ENCODE measurements around the gene COPS9.

The COPS9 gene

GRCh38 chr2:240155745-240156390, 19.8 kb upstream of the COPS9 start:
- no peaks in the 10 kb centered on the region for H3K27me3 ChIP-seq (ENCODE audit: control insufficient read depth, insufficient read depth, low read length)
- H3K9ac ChIP-seq (ENCODE audit: low read length) = no peak overlapping the region
- no peak overlapping the region for H3K4me3 ChIP-seq (ENCODE audit: low read length)
- no peaks in the 10 kb centered on the region for H3K9me3 ChIP-seq (ENCODE audit: control insufficient read depth, low read depth, low read length)
- no peaks in the 10 kb centered on the region for H3K36me3 ChIP-seq (ENCODE audit: control insufficient read depth, low read depth, low read length)
- H3K4me1 ChIP-seq (ENCODE audit: control insufficient read depth, low read depth, low read length) = no peaks in the 10 kb centered on the region
- H3K27ac ChIP-seq (ENCODE audit: low read length) = no peak overlapping the region

- Histone ChIP-seq H3K4me3 (ENCODE audit: low read length) (no peak overlapping the region), H3K9me3 (ENCODE audit: control insufficient read depth, low read depth, low read length) (no peaks in the 10 kb centered on the region), H3K4me1 (ENCODE audit: control insufficient read depth, low read depth, low read length) (no peaks in the 10 kb centered on the region), H3K36me3 (ENCODE audit: control insufficient read depth, low read depth, low read length) (no peaks in the 10 kb centered on the region), H3K27me3 (ENCODE audit: control insufficient read depth, insufficient read depth, low read length) (no peaks in the 10 kb centered on the region), H3K9ac (ENCODE audit: low read length) (no peak overlapping the region), H3K27ac (ENCODE audit: low read length) (no peak overlapping the region)
These were observed 19.1 kb upstream of the COPS9 start for GRCh38 chr2:240155048-240155744.

DNA sequence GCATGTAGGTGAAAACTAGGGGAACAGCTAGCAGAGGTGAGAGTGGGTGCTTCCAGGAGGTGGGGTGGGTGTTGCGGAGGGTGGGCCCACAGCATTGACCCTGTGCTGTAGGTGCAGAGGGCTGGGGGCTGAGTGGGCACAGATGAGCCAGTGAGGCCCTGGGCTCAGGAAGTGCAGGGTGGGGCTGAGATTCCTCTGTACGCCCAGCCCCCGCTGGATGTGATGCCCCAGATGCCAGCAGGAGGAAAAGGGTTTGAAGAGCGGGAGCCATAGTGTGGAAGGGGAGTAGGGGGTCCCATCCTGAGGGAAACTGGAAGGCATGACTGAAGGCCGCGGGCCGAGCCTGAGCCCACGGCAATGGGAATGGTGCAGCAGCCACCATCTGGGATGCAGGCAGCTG, 18.5 kb upstream of the COPS9 start:
- H3K27me3 ChIP-seq (ENCODE audit: control insufficient read depth, insufficient read depth, low read length) = no peaks in the 10 kb centered on the region
- H3K4me3 ChIP-seq (ENCODE audit: low read length) = no peak overlapping the region
- no peaks in the 10 kb centered on the region for H3K4me1 ChIP-seq (ENCODE audit: control insufficient read depth, low read depth, low read length)
- no peak overlapping the region for H3K27ac ChIP-seq (ENCODE audit: low read length)
- no peaks in the 10 kb centered on the region for H3K9me3 ChIP-seq (ENCODE audit: control insufficient read depth, low read depth, low read length)
- no peaks in the 10 kb centered on the region for H3K36me3 ChIP-seq (ENCODE audit: control insufficient read depth, low read depth, low read length)
- H3K9ac ChIP-seq (ENCODE audit: low read length) = no peak overlapping the region

- H3K9me3 ChIP-seq (ENCODE audit: control insufficient read depth, low read depth, low read length) = no peaks in the 10 kb centered on the region
- H3K4me1 ChIP-seq (ENCODE audit: control insufficient read depth, low read depth, low read length) = no peaks in the 10 kb centered on the region
- no peaks in the 10 kb centered on the region for H3K27me3 ChIP-seq (ENCODE audit: control insufficient read depth, insufficient read depth, low read length)
- H3K9ac ChIP-seq (ENCODE audit: low read length) = no peak overlapping the region
- H3K36me3 ChIP-seq (ENCODE audit: control insufficient read depth, low read depth, low read length) = no peaks in the 10 kb centered on the region
- no peak overlapping the region for H3K4me3 ChIP-seq (ENCODE audit: low read length)
- H3K27ac ChIP-seq (ENCODE audit: low read length) = no peak overlapping the region
These were observed 17.3 kb upstream of the COPS9 start for GRCh38 chr2:240153418-240153817.

GRCh38 chr2:240151477-240152031, 15.4 kb upstream of the COPS9 start:
- no peak overlapping the region for H3K27ac ChIP-seq (ENCODE audit: low read length)
- no peak overlapping the region for H3K9ac ChIP-seq (ENCODE audit: low read length)
- no peaks in the 10 kb centered on the region for H3K27me3 ChIP-seq (ENCODE audit: control insufficient read depth, insufficient read depth, low read length)
- H3K4me3 ChIP-seq (ENCODE audit: low read length) = no peak overlapping the region
- no peaks in the 10 kb centered on the region for H3K36me3 ChIP-seq (ENCODE audit: control insufficient read depth, low read depth, low read length)
- H3K4me1 ChIP-seq (ENCODE audit: control insufficient read depth, low read depth, low read length) = no peaks in the 10 kb centered on the region
- H3K9me3 ChIP-seq (ENCODE audit: control insufficient read depth, low read depth, low read length) = no peaks in the 10 kb centered on the region

- H3K27ac ChIP-seq (ENCODE audit: low read length) = no peak overlapping the region
- H3K9ac ChIP-seq (ENCODE audit: low read length) = no peak overlapping the region
- H3K4me1 ChIP-seq (ENCODE audit: control insufficient read depth, low read depth, low read length) = no peaks in the 10 kb centered on the region
- H3K9me3 ChIP-seq (ENCODE audit: control insufficient read depth, low read depth, low read length) = no peaks in the 10 kb centered on the region
- no peak overlapping the region for H3K4me3 ChIP-seq (ENCODE audit: low read length)
- H3K27me3 ChIP-seq (ENCODE audit: control insufficient read depth, insufficient read depth, low read length) = no peaks in the 10 kb centered on the region
- H3K36me3 ChIP-seq (ENCODE audit: control insufficient read depth, low read depth, low read length) = no peaks in the 10 kb centered on the region
These were observed 14.1 kb upstream of the COPS9 start for GRCh38 chr2:240149943-240150784.

- Histone ChIP-seq H3K27ac (ENCODE audit: low read length) (no peak overlapping the region), H3K4me1 (ENCODE audit: control insufficient read depth, low read depth, low read length) (no peaks in the 10 kb centered on the region), H3K9me3 (ENCODE audit: control insufficient read depth, low read depth, low read length) (no peaks in the 10 kb centered on the region), H3K9ac (ENCODE audit: low read length) (no peak overlapping the region), H3K27me3 (ENCODE audit: control insufficient read depth, insufficient read depth, low read length) (no peaks in the 10 kb centered on the region), H3K4me3 (ENCODE audit: low read length) (no peak overlapping the region), H3K36me3 (ENCODE audit: control insufficient read depth, low read depth, low read length) (no peaks in the 10 kb centered on the region)
These were observed 11.9 kb upstream of the COPS9 start for GRCh38 chr2:240147911-240148587.

DNA sequence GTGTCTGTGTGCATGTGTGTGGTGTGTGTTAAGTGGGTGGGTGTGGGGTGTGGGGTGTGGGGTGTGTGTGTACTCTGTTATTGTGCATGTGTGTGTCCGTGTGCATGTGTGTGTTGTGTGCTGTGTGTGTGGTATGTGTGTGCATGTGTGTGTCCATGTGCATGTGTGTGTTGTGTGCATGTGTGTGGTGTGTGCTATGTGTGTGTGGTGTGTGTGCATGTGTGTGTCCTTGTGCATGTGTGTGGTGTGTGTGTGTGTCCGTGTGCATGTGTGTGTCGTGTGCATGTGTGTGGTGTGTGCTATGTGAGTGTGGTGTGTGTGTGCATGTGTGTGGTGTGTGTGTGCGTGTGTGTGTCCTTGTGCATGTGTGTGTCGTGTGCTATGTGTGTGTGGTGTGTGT, 11.3 kb upstream of the COPS9 start:
- no peak overlapping the region for H3K4me3 ChIP-seq (ENCODE audit: low read length)
- H3K27me3 ChIP-seq (ENCODE audit: control insufficient read depth, insufficient read depth, low read length) = no peaks in the 10 kb centered on the region
- no peaks in the 10 kb centered on the region for H3K9me3 ChIP-seq (ENCODE audit: control insufficient read depth, low read depth, low read length)
- H3K36me3 ChIP-seq (ENCODE audit: control insufficient read depth, low read depth, low read length) = no peaks in the 10 kb centered on the region
- no peaks in the 10 kb centered on the region for H3K4me1 ChIP-seq (ENCODE audit: control insufficient read depth, low read depth, low read length)
- no peak overlapping the region for H3K27ac ChIP-seq (ENCODE audit: low read length)
- H3K9ac ChIP-seq (ENCODE audit: low read length) = no peak overlapping the region

DNA sequence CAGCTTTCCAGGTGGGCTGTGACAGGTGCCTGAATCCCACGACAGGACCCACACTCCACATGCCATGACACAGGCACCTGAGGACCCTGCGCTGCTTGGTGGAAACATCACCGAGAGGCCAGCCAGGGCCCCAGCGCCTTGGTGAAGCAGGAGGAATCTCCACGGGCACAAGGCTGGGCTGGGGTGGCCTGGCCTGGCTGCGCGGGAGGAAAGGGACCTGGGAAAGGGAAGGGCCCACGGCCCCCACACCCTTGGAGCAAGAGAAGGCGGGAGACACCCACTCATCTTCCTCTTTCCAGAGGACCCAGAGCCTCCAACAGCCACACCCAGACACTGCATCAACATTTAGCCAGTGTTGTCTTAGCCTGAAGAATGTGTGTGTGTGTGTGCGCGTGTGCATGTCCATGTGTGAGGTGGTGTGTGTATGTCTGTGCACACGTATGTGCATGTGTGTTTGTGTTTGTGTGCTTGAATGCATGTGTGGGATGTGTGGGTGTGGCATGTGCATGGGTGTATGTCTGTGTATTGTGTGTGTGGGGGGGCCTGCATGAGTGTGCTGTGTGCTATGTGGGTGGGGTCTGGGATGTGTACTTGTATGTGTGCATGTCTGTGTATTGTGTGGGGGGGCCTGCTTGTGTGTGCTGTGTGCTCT, 10.6 kb upstream of the COPS9 start:
- Histone ChIP-seq H3K9me3 (ENCODE audit: control insufficient read depth, low read depth, low read length) (no peaks in the 10 kb centered on the region), H3K4me1 (ENCODE audit: control insufficient read depth, low read depth, low read length) (no peaks in the 10 kb centered on the region), H3K27ac (ENCODE audit: low read length) (no peak overlapping the region), H3K9ac (ENCODE audit: low read length) (no peak overlapping the region), H3K4me3 (ENCODE audit: low read length) (no peak overlapping the region), H3K36me3 (ENCODE audit: control insufficient read depth, low read depth, low read length) (no peaks in the 10 kb centered on the region), H3K27me3 (ENCODE audit: control insufficient read depth, insufficient read depth, low read length) (no peaks in the 10 kb centered on the region)

GRCh38 chr2:240146141-240146561, 10.0 kb upstream of the COPS9 start:
- H3K27me3 ChIP-seq (ENCODE audit: control insufficient read depth, insufficient read depth, low read length) = no peaks in the 10 kb centered on the region
- no peak overlapping the region for H3K4me3 ChIP-seq (ENCODE audit: low read length)
- no peak overlapping the region for H3K27ac ChIP-seq (ENCODE audit: low read length)
- H3K36me3 ChIP-seq (ENCODE audit: control insufficient read depth, low read depth, low read length) = no peaks in the 10 kb centered on the region
- no peaks in the 10 kb centered on the region for H3K4me1 ChIP-seq (ENCODE audit: control insufficient read depth, low read depth, low read length)
- no peak overlapping the region for H3K9ac ChIP-seq (ENCODE audit: low read length)
- H3K9me3 ChIP-seq (ENCODE audit: control insufficient read depth, low read depth, low read length) = no peaks in the 10 kb centered on the region

GRCh38 chr2:240145461-240145860, 9.4 kb upstream of the COPS9 start:
- no peaks in the 10 kb centered on the region for H3K27me3 ChIP-seq (ENCODE audit: control insufficient read depth, insufficient read depth, low read length)

More at GRCh38 chr2:240145461-240145860, 9.4 kb upstream of the COPS9 start:
- no peak overlapping the region for H3K9ac ChIP-seq (ENCODE audit: low read length)
- H3K4me3 ChIP-seq (ENCODE audit: low read length) = no peak overlapping the region
- H3K4me1 ChIP-seq (ENCODE audit: control insufficient read depth, low read depth, low read length) = no peaks in the 10 kb centered on the region
- H3K9me3 ChIP-seq (ENCODE audit: control insufficient read depth, low read depth, low read length) = no peaks in the 10 kb centered on the region
- no peak overlapping the region for H3K27ac ChIP-seq (ENCODE audit: low read length)
- no peaks in the 10 kb centered on the region for H3K36me3 ChIP-seq (ENCODE audit: control insufficient read depth, low read depth, low read length)

Data from iPS-18a (cell line).